Peyer's patch (tissue), 4 donors: ENCODE results near the gene CERS6.

Experiments
- POLR2A ChIP-seq, 2 donors: fragments of 450-650 bp; IDR thresholded peaks; one replicate each; pipeline ENCODE4 v1.5.1; 2017; ENCODE audit warnings: antibody characterized with exemption in 2 of 2, mild to moderate bottlenecking in 2 of 2, moderate library complexity in 2 of 2
- TF ChIP-seq, protein P1 (sequence below), 6 experiments: fragments of 450-650 bp in 4 of 6; fragments of 200-600 bp in 2 of 6; sonication (generic) in 1 of 6; IDR thresholded peaks; one replicate each; pipeline ENCODE4 v1.5.1; 2017 to 2019; ENCODE audit warnings: antibody characterized with exemption in 6 of 6, mild to moderate bottlenecking in 3 of 6, moderate library complexity in 1 of 6

DNA sequence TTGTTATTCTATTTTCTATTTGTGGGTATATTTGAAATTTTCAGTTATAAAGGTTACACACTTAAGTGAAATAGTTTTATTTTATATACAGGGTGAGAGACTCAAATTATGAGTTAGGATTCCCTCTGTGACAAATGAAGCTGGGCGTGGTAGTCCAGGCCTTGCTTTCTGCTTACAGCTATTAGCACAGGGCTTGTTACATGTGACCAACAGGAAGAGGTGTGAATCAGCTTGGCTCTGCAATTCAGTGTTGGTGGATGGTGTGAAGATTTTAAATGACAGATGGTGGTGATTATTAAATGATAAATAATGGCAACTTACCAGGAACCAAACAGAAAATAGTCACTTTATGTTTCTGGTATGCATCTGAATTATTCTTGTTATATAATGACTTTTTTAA lies 282.0 kb downstream of the CERS6 start:
- TF ChIP-seq, protein P1, sequence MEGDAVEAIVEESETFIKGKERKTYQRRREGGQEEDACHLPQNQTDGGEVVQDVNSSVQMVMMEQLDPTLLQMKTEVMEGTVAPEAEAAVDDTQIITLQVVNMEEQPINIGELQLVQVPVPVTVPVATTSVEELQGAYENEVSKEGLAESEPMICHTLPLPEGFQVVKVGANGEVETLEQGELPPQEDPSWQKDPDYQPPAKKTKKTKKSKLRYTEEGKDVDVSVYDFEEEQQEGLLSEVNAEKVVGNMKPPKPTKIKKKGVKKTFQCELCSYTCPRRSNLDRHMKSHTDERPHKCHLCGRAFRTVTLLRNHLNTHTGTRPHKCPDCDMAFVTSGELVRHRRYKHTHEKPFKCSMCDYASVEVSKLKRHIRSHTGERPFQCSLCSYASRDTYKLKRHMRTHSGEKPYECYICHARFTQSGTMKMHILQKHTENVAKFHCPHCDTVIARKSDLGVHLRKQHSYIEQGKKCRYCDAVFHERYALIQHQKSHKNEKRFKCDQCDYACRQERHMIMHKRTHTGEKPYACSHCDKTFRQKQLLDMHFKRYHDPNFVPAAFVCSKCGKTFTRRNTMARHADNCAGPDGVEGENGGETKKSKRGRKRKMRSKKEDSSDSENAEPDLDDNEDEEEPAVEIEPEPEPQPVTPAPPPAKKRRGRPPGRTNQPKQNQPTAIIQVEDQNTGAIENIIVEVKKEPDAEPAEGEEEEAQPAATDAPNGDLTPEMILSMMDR (IDR thresholded peaks at IDR 0.05) = no peak
- no peak for TF ChIP-seq POLR2A (IDR thresholded peaks at IDR 0.05)
